Colon (tissue), 2 donors: ENCODE data around the gene PDE4D.

Experiments
- FAIRE-seq: peaks from 2 replicates; lab custom pipeline; 2012; peaks lifted over from hg19 to GRCh38; lab: Jason Lieb, UNC
- donor health status: control.
- donor health status: control.

PDE4D gene

DNA sequence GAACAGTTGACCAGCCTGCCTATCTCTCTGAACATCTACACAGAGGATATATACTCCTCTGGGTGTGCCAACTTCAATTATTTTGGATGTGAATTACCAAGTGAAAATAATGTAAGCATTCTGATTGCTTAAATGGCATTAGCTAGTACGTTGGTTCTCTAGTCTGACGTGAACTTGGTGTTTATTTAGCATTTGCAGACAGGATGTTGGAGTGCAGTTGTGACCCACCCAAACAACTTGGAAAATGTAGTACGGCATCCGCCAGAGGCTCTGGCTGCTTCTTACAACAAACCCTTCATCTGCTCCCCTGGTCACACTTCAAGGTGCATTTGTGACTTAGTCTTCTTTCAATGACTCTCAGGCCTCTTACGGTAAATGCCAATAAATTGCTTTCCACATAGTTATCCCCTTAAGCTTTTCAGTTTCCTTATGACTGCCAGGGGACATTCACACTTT, 616.6 kb downstream of the PDE4D start:
- FAIRE-seq, result no peak

GRCh38 chr5:59276325-59276675, 617.2 kb downstream of the PDE4D start:
- no peak for FAIRE-seq

GRCh38 chr5:59275510-59276324, 617.8 kb downstream of the PDE4D start:
- FAIRE-seq, result peak; percentile 47

- no peak for FAIRE-seq
Observed at GRCh38 chr5:59275170-59275509, 618.4 kb downstream of the PDE4D start.

DNA sequence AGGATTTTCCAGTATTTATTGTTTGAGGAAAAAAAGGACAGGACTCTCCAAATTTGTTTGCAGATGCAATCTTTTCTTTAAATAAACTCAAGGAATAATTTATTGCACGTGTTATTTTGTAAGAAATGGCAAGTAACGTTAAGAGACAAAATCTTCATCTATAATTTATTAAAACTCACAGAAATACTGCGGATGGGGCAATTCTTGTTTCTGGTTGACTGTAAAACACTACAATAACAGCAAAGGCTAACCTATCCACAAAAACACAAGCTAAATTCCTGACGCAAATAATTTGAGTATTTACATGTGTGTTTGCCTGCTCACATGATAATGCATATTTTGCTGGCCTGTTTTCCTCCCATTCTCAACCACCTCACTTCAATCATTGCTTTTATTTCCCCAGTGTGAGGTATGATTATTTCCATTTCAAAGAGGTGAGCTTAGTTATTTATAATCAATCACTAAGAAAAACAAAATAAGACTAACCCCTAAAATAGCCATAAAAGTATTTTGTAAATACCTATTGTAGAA, 619.4 kb downstream of the PDE4D start:
- no peak for FAIRE-seq

- FAIRE-seq, result no peak
Observed at GRCh38 chr5:59272809-59273427, 620.6 kb downstream of the PDE4D start.

- no peak for FAIRE-seq
Observed at GRCh38 chr5:59268756-59269415, 624.6 kb downstream of the PDE4D start.

- no peak for FAIRE-seq
Observed at GRCh38 chr5:59267033-59267432, 626.5 kb downstream of the PDE4D start.

DNA sequence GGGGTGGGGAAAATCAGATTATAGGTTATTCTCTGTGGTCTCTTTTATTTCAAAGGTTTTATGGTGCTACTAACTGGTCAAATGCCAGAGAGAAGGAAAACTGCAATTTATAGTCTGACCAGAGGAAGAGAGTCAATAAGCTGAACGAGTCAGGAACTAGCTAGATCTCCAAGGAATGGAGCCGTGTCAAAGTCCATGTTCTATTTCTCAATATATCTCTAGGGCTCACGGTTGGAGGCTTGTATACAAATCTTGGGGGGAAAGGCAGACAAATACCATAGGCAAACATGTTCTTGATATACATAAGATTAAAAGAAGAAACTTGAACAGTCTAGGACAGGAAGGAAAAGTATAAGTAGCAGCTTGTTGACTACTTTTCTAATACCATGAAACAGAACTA, 627.1 kb downstream of the PDE4D start:
- no peak for FAIRE-seq

DNA sequence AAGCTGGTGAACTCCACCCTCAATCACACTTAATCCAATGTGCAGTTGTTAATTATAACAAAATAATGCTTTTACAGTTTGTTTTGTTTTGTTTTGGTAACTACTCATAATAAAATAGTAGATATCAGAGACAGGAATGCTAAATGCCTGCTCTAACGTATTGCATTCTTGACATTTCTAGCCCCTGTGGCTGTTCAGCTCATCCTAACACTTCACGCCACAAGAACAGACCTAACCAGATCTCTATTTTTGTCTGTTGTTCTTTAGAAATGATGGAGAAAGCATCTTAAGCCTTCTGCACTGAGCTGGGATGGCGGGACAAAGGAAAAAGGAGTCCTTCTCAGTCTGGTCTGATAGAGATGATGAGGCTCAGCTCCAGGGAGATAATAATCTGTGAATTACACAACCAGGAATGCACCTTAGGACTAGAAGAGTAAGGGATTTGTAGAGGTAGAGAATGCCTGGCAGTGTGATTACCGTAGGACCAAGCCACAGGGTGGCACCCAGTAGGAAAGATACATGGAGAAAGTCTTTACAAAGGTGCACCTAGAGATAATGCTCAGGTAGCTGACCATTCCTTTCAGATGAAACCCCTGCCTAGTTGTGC, 628.8 kb downstream of the PDE4D start:
- FAIRE-seq, result no peak

- no peak for FAIRE-seq
Observed at GRCh38 chr5:59264013-59264412, 629.5 kb downstream of the PDE4D start.

- no peak for FAIRE-seq
Observed at GRCh38 chr5:59261969-59262368, 631.6 kb downstream of the PDE4D start.

- FAIRE-seq, result no peak
Observed at GRCh38 chr5:59260973-59261372, 632.6 kb downstream of the PDE4D start.

GRCh38 chr5:59260200-59260599, 633.3 kb downstream of the PDE4D start:
- FAIRE-seq, result no peak

GRCh38 chr5:59259237-59259636, 634.3 kb downstream of the PDE4D start:
- no peak for FAIRE-seq

- FAIRE-seq, result no peak
Observed at GRCh38 chr5:59257488-59258400, 635.8 kb downstream of the PDE4D start.

GRCh38 chr5:59256331-59256730, 637.2 kb downstream of the PDE4D start:
- FAIRE-seq, result no peak

DNA sequence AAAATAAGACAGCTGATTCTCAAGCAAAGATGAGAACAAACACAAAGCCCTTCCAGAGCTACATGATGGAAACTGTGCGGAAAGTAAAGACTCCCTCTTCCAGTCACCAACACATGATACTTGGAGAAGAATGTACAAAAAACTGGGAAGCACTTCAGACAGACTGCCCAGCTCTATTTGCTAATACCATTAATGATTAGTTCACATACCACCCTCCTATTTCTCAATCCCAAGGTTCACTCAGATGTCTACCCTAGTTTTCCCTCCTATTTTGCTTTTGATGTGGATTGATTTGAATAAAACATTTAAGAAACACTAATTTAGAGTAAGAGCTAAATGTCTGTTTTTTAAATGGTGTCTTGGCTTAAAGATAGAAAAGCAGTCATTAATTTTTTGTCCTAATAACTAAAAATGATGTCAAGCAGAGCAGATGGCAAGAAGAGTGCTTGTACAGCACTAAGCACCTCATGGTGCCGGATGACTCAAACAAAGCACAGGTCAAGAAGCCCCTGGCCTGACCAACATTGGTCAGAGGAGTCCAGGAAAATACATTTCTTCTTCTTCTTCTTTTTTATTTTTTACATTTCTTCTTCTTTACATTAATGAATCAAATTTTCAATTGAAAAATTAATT, 639.4 kb downstream of the PDE4D start:
- FAIRE-seq, result no peak

DNA sequence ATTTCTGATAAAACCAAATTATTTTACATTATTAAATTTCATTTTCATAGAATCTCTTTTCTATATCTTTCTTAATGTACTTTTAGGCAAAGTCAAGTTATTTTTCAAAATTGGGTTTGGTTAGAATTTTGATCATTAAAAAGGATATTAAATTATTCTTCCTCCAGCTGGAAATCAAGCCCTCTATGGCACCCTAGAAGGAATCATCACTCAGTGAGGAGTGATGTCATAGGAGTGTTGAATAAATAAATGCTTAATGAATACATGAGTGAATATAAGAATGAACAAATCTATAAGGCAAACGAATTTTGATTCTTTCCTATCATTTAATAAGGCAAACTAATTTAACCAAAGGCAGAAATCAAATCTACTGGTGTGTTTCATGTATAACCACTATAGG, 639.9 kb downstream of the PDE4D start:
- FAIRE-seq, result no peak

GRCh38 chr5:59251627-59252026, 641.9 kb downstream of the PDE4D start:
- no peak for FAIRE-seq

GRCh38 chr5:59249726-59250125, 643.8 kb downstream of the PDE4D start:
- FAIRE-seq, result no peak
